GM21526 (cell line): ENCODE measurements around the gene ST6GALNAC4.
"Not testable (repeated sequence)": the region's sequence is repeated elsewhere in the genome, so short reads cannot be mapped to it uniquely, and the experiment has no call there.

Experiments used
- ATAC-seq: cut with Tn5 transposase; IDR thresholded peaks from one replicate; pipeline ENCODE4 v1.9.1; 2021; ENCODE audit warnings: moderate library complexity; ENCODE audit not compliant: unreplicated experiment, low FRiP score

The ST6GALNAC4 gene

GRCh38 chr9:127895811-127896210 is 21.0 kb downstream of the ST6GALNAC4 start:
- ATAC-seq = no peak

- no peak for ATAC-seq
Measured at GRCh38 chr9:127893392-127893791, 23.4 kb downstream of the ST6GALNAC4 start.

GRCh38 chr9:127892831-127893230 is 24.0 kb downstream of the ST6GALNAC4 start:
- ATAC-seq = no peak

GRCh38 chr9:127890053-127890452 is 26.8 kb downstream of the ST6GALNAC4 start:
- no peak for ATAC-seq

- ATAC-seq = no peak
Measured at GRCh38 chr9:127887792-127888191, 29.0 kb downstream of the ST6GALNAC4 start.

GRCh38 chr9:127886401-127886972 is 30.4 kb downstream of the ST6GALNAC4 start:
- no peak for ATAC-seq

GRCh38 chr9:127885508-127886281 is 31.1 kb downstream of the ST6GALNAC4 start:
- ATAC-seq = no peak

GRCh38 chr9:127884976-127885490 is 31.8 kb downstream of the ST6GALNAC4 start:
- ATAC-seq = no peak

GRCh38 chr9:127884427-127884911 is 32.4 kb downstream of the ST6GALNAC4 start:
- no peak for ATAC-seq

GRCh38 chr9:127883959-127884358 is 32.9 kb downstream of the ST6GALNAC4 start:
- ATAC-seq = no peak

- ATAC-seq = not testable (repeated sequence)
Measured at GRCh38 chr9:127881715-127882114, 35.1 kb downstream of the ST6GALNAC4 start.

- no peak for ATAC-seq
Measured at GRCh38 chr9:127880143-127880542, 36.7 kb downstream of the ST6GALNAC4 start.

- no peak for ATAC-seq
Measured at GRCh38 chr9:127878652-127879390, 38.0 kb downstream of the ST6GALNAC4 start.

- ATAC-seq = no peak
Measured at GRCh38 chr9:127878001-127878651, 38.7 kb downstream of the ST6GALNAC4 start.

- no peak for ATAC-seq
Measured at GRCh38 chr9:127877566-127877998, 39.3 kb downstream of the ST6GALNAC4 start, which contains the start of gene AK1. Gene AK1, minus strand, starts transcription at chr9:127877675. Its CDS starts 3,058 bp downstream, at chr9:127874617.

GRCh38 chr9:127876764-127877562 is 39.9 kb downstream of the ST6GALNAC4 start:
- no peak for ATAC-seq

- no peak for ATAC-seq
Measured at GRCh38 chr9:127876026-127876763, 40.6 kb downstream of the ST6GALNAC4 start.

- no peak for ATAC-seq
Measured at GRCh38 chr9:127875306-127875966, 41.4 kb downstream of the ST6GALNAC4 start.
